HepG2 (cell line): ENCODE measurements around the gene GNPAT. TPM values are rescaled to one million over a fixed set of nuclear protein-coding genes. Genes with fewer than 3 reads are reported as not detected.

ENCODE experiments used
- CC2D1A ChIP-seq: sonication (generic); formaldehyde crosslinking; IDR thresholded peaks from 2 replicates; pipeline ENCODE4 v1.8.1; 2023; ENCODE audit warnings: mild to moderate bottlenecking, missing genetic modification reagents
- DNMT1 ChIP-seq: sonication (generic); formaldehyde crosslinking; IDR thresholded peaks from 2 replicates; pipeline ENCODE4 v1.5.1; 2020; ENCODE audit warnings: mild to moderate bottlenecking, missing genetic modification reagents
- HDAC1 ChIP-seq: sonication (generic); formaldehyde crosslinking; IDR thresholded peaks from 2 replicates; pipeline ENCODE4 v1.5.1; 2020; ENCODE audit warnings: mild to moderate bottlenecking, missing genetic modification reagents
- HES4 ChIP-seq: sonication (generic); formaldehyde crosslinking; IDR thresholded peaks from 2 replicates; pipeline ENCODE4 v1.9.0; 2021; ENCODE audit warnings: mild to moderate bottlenecking, missing genetic modification reagents, borderline replicate concordance
- LRRFIP1 ChIP-seq: sonication (generic); formaldehyde crosslinking; conservative IDR thresholded peaks from 2 replicates; pipeline ENCODE4 v1.4.0; 2020; ENCODE audit warnings: missing genetic modification reagents
- MEIS1 ChIP-seq: sonication (generic); formaldehyde crosslinking; IDR thresholded peaks from 2 replicates; pipeline ENCODE4 v1.9.0; 2021; ENCODE audit warnings: mild to moderate bottlenecking, missing genetic modification reagents, moderate library complexity, borderline replicate concordance
- NFYB ChIP-seq: sonication (generic); formaldehyde crosslinking; IDR thresholded peaks from 2 replicates; pipeline ENCODE4 v1.4.0; 2020; ENCODE audit warnings: missing genetic modification reagents
- PHF8 ChIP-seq: sonication (generic); formaldehyde crosslinking; IDR thresholded peaks from 2 replicates; pipeline ENCODE4 v1.5.0; 2020; ENCODE audit warnings: missing genetic modification reagents
- RARA ChIP-seq: IDR thresholded peaks from 2 replicates; pipeline ENCODE4 v1.6.1; 2016; ENCODE audit warnings: missing genetic modification reagents, missing compliant biosample characterization
- RARG ChIP-seq: sonication (generic); formaldehyde crosslinking; IDR thresholded peaks from 2 replicates; pipeline ENCODE4 v1.4.0; 2020; ENCODE audit warnings: low read depth, mild to moderate bottlenecking, missing genetic modification reagents
- RERE ChIP-seq: IDR thresholded peaks from 2 replicates; pipeline ENCODE4 v1.6.1; 2016; ENCODE audit warnings: low read depth, missing genetic modification reagents, missing compliant biosample characterization
- RFXANK ChIP-seq: IDR thresholded peaks from 2 replicates; pipeline ENCODE4 v1.6.1; 2016
- RXRB ChIP-seq: IDR thresholded peaks from 2 replicates; pipeline ENCODE4 v1.6.1; 2016; ENCODE audit warnings: borderline replicate concordance, missing genetic modification reagents, missing compliant biosample characterization
- SAP130 ChIP-seq: IDR thresholded peaks from 2 replicates; pipeline ENCODE4 v1.6.1; 2016; ENCODE audit warnings: low read depth
- TCF7L2 ChIP-seq: IDR thresholded peaks from 2 replicates; pipeline ENCODE4 v1.6.1; 2011; ENCODE audit warnings: mild to moderate bottlenecking, low read depth, low read length, moderate library complexity
- ZBTB49 ChIP-seq: sonication (generic); formaldehyde crosslinking; IDR thresholded peaks from 2 replicates; pipeline ENCODE4 v1.4.0; 2020; ENCODE audit warnings: missing genetic modification reagents, borderline replicate concordance
- ZNF143 ChIP-seq: sonication (generic); formaldehyde crosslinking; IDR thresholded peaks from 2 replicates; pipeline ENCODE4 v1.4.0; 2020; ENCODE audit warnings: missing genetic modification reagents
- ZNF207 ChIP-seq: fragments of 450-650 bp; IDR thresholded peaks from 2 replicates; pipeline ENCODE4 v1.6.1; 2016; ENCODE audit warnings: antibody characterized with exemption, borderline replicate concordance
- ZNF256 ChIP-seq: sonication (generic); formaldehyde crosslinking; conservative IDR thresholded peaks from 2 replicates; pipeline ENCODE4 v1.4.0; 2020; ENCODE audit warnings: missing genetic modification reagents
- ZNF296 ChIP-seq: sonication (generic); formaldehyde crosslinking; conservative IDR thresholded peaks from 2 replicates; pipeline ENCODE4 v1.5.0; 2020; ENCODE audit warnings: mild to moderate bottlenecking, missing genetic modification reagents
- ZNF354B ChIP-seq: sonication (generic); formaldehyde crosslinking; IDR thresholded peaks from 2 replicates; pipeline ENCODE4 v1.8.0; 2022; ENCODE audit warnings: mild to moderate bottlenecking, missing genetic modification reagents
- ZNF572 ChIP-seq: sonication (generic); formaldehyde crosslinking; IDR thresholded peaks from 2 replicates; pipeline ENCODE4 v1.5.1; 2020; ENCODE audit warnings: mild to moderate bottlenecking, missing genetic modification reagents
- ZNF879 ChIP-seq: sonication (generic); formaldehyde crosslinking; IDR thresholded peaks from 2 replicates; pipeline ENCODE4 v1.8.1; 2023; ENCODE audit warnings: missing genetic modification reagents
- polyA plus RNA-seq, 8 experiments: library from polyadenylated mRNA; depleted of rRNA in 3 of 8; stranded (reverse) in 7 of 8; unstranded in 1 of 8; fragments of >200 nt; fragmentation: Illumina TruSeq in 4 of 8; extraction: Trizol in 4 of 8; gene quantifications; 2 replicates each; pipeline versions ENCODE4 v1.2.1 to v1.2.3, GENCODE V29; 2011 to 2016; ENCODE audit warnings: low read depth in 4 of 8, missing spikeins in 1 of 8, mixed read lengths in 1 of 8; ENCODE audit not compliant: insufficient read depth in 1 of 8
- total RNA-seq, 5 experiments: library from RNA; depleted of rRNA; stranded (reverse); fragments of >200 nt; fragmentation: Illumina TruSeq; extraction: Trizol; gene quantifications; 2 replicates each; pipeline ENCODE4 v1.2.3, GENCODE V29; 2016; ENCODE audit warnings: low read depth in 1 of 5

Gene GNPAT
- total and polyA plus RNA-seq, 2 of the 13 experiments (the other 11 are each of a cell fraction or from before 2014, with no cell fraction given), result 58.3 to 114 TPM

GRCh38 chr1:231236208-231236591 lies 4.8 kb upstream of the GNPAT start (continued):
- TF ChIP-seq PHF8 (CRISPR knock-in tag) (no peak), ZNF296 (CRISPR knock-in tag) (no peak), ZBTB49 (CRISPR knock-in tag) (no peak), RARA (CRISPR knock-in tag) (peak; percentile 91), ZNF879 (no peak), TCF7L2 (no peak), RXRB (CRISPR knock-in tag) (peak; percentile 93), RARG (CRISPR knock-in tag) (no peak), RFXANK (CRISPR knock-in tag) (no peak; the same call in 1 of the 2 replicates), MEIS1 (CRISPR knock-in tag) (no peak), ZNF354B (CRISPR knock-in tag) (no peak), ZNF572 (CRISPR knock-in tag) (no peak), RERE (CRISPR knock-in tag) (0 out of 2 replicates have a peak, but pooled peaks have one; percentile 19), HDAC1 (CRISPR knock-in tag) (peak; percentile 31; the same call in 1 of the 2 replicates), HES4 (CRISPR knock-in tag) (no peak), CC2D1A (CRISPR knock-in tag) (no peak), SAP130 (CRISPR knock-in tag) (peak; percentile 72), ZNF143 (no peak), ZNF207 (no peak), DNMT1 (no peak), LRRFIP1 (no peak), NFYB (CRISPR knock-in tag) (no peak), ZNF256 (CRISPR knock-in tag) (no peak)
